Measurements from ENCODE around the gene MRPL20.

MRPL20 gene

GRCh38 chr1:1402072-1402900, 4.8 kb downstream of the MRPL20 start:
- no peak overlapping the region for H3K4me3 ChIP-seq (ENCODE audit: low read length)
- peak; percentile 76 for TF ChIP-seq CTCF (IDR thresholded peaks at IDR 0.05; ENCODE audit: insufficient read depth, low read depth, low read length, missing control alignments)
- peak; percentile 95 for DNase-seq (ENCODE audit: low read depth)

- no peak for DNase-seq (ENCODE audit: low read depth)
- no peak overlapping the region for H3K4me3 ChIP-seq (ENCODE audit: low read length)
- no peak for TF ChIP-seq CTCF (IDR thresholded peaks at IDR 0.05; ENCODE audit: insufficient read depth, low read depth, low read length, missing control alignments)
Observed at GRCh38 chr1:1401457-1402010, 5.6 kb downstream of the MRPL20 start.

GRCh38 chr1:1400576-1401456, 6.3 kb downstream of the MRPL20 start:
- no peak for DNase-seq (ENCODE audit: low read depth)
- TF ChIP-seq CTCF (IDR thresholded peaks at IDR 0.05; ENCODE audit: insufficient read depth, low read depth, low read length, missing control alignments): no peak
- H3K4me3 ChIP-seq (ENCODE audit: low read length): peak overlapping the region; percentile 97

- no peak for TF ChIP-seq CTCF (IDR thresholded peaks at IDR 0.05; ENCODE audit: insufficient read depth, low read depth, low read length, missing control alignments)
- peak overlapping the region; percentile 97 for H3K4me3 ChIP-seq (ENCODE audit: low read length)
- no peak for DNase-seq (ENCODE audit: low read depth)
Observed at GRCh38 chr1:1399872-1400575, 7.1 kb downstream of the MRPL20 start.

- H3K4me3 ChIP-seq (ENCODE audit: low read length): peak within 1 kb of the TSS; percentile 97
- peak; percentile 99 for DNase-seq (ENCODE audit: low read depth)
- TF ChIP-seq CTCF (IDR thresholded peaks at IDR 0.05; ENCODE audit: insufficient read depth, low read depth, low read length, missing control alignments): peak; percentile 51
Observed at GRCh38 chr1:1399187-1399871, 7.8 kb downstream of the MRPL20 start, which contains the start of gene CCNL2. Gene CCNL2 (minus strand): TSS chr1:1399335. CDS start chr1:1399306, 29 bp downstream.

- H3K4me3 ChIP-seq (ENCODE audit: low read length): peak overlapping the region; percentile 86
- no peak for DNase-seq (ENCODE audit: low read depth)
- TF ChIP-seq CTCF (IDR thresholded peaks at IDR 0.05; ENCODE audit: insufficient read depth, low read depth, low read length, missing control alignments): no peak
Observed at GRCh38 chr1:1398677-1399186, 8.4 kb downstream of the MRPL20 start.
